Activated naive CD4-positive, alpha-beta T cell treated with anti-CD3 and anti-CD28 coated beads, Interleukin-2, amount 50 U/mL, for 24 hours (primary cell): ENCODE measurements around the gene IL1R1.

Source experiments
- H3K27ac Mint-ChIP-seq: one replicate; pipeline ENCODE4 v1.8.0; 2021; ENCODE audit warnings: mild to moderate bottlenecking, mixed read lengths
- H3K27me3 Mint-ChIP-seq: one replicate; pipeline ENCODE4 v1.8.0; 2021; ENCODE audit warnings: mixed read lengths
- H3K36me3 Mint-ChIP-seq: one replicate; pipeline ENCODE4 v1.8.0; 2021; ENCODE audit warnings: mixed read lengths
- H3K4me1 Mint-ChIP-seq: one replicate; pipeline ENCODE4 v1.8.0; 2021; ENCODE audit warnings: mixed read lengths
- H3K4me3 Mint-ChIP-seq: one replicate; pipeline ENCODE4 v1.8.0; 2021; ENCODE audit warnings: mild to moderate bottlenecking, mixed read lengths
- H3K9me3 Mint-ChIP-seq: one replicate; pipeline ENCODE4 v1.8.0; 2021; ENCODE audit warnings: mixed read lengths

Gene IL1R1

DNA sequence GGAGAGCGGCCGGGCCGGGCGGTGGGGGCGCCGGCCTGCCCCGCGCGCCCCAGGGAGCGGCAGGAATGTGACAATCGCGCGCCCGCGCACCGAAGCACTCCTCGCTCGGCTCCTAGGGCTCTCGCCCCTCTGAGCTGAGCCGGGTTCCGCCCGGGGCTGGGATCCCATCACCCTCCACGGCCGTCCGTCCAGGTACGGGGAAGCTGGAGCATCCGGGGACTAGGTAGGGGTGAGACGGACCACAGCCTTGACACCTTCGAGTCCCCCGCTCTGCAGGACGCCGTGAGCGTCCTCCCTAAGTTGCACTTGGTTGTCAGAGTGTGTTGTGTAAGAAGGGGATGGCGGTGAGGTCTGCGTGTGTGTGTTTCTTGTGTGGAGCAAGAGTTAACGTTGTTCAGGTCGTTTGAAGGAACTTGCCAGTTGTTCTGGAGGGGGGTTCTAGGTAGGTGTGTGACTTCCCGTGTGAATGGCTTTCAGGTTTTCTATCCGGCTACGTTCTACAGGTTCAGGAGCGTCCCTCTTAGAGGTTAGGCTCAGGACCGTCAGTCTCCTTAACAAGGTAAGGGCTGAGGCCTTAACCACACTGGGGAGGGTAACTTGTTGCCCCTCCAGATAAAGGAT, 393 bp downstream of the IL1R1 start:
- peaks cover 23% of the 10 kb centered on the region for H3K27me3 Mint-ChIP-seq
- H3K4me3 Mint-ChIP-seq = peak overlapping the region; percentile 78
- H3K9me3 Mint-ChIP-seq = peaks cover 19% of the 10 kb centered on the region
- H3K36me3 Mint-ChIP-seq = peaks cover 17% of the 10 kb centered on the region
- H3K4me1 Mint-ChIP-seq = peaks cover 42% of the 10 kb centered on the region
- peak overlapping the region; percentile 57 for H3K27ac Mint-ChIP-seq

DNA sequence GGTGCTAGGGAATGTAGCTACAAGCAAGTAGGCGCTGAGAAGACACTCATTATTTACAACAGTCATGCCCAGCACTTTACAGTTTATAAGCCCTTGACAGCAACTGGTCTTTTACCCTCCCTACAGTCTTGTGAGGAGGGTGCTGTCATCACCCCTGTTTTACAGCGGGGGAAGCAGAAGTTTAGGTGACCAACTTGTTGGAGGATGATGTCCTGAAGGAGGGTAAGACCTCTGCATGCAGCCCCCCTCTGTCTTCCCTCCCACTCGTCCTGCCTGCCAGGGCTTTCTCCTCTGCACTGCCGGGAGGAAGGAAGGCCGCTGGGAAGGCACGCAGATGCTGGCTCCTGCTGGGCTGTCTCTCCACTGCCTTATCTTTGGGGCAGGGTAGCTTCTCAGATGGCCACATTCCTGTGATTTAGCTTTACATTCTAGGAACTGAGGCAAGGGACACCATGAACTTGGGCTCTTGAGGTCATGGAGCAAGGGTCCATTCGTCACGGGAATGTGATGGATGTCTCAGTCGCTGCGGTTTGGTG, 972 bp downstream of the IL1R1 start:
- Mint-ChIP-seq H3K4me3 (peak overlapping the region; percentile 78), H3K27me3 (peaks cover 23% of the 10 kb centered on the region), H3K27ac (peak overlapping the region; percentile 57), H3K4me1 (peaks cover 42% of the 10 kb centered on the region), H3K36me3 (peaks cover 16% of the 10 kb centered on the region), H3K9me3 (peaks cover 22% of the 10 kb centered on the region)

- H3K9me3 Mint-ChIP-seq = peaks cover 28% of the 10 kb centered on the region
- H3K4me1 Mint-ChIP-seq = peaks cover 40% of the 10 kb centered on the region
- H3K27ac Mint-ChIP-seq = no peak overlapping the region
- H3K27me3 Mint-ChIP-seq = peaks cover 23% of the 10 kb centered on the region
- no peak overlapping the region for H3K4me3 Mint-ChIP-seq
- H3K36me3 Mint-ChIP-seq = peaks cover 20% of the 10 kb centered on the region
Measured at GRCh38 chr2:102144128-102144527, 1.6 kb downstream of the IL1R1 start.

DNA sequence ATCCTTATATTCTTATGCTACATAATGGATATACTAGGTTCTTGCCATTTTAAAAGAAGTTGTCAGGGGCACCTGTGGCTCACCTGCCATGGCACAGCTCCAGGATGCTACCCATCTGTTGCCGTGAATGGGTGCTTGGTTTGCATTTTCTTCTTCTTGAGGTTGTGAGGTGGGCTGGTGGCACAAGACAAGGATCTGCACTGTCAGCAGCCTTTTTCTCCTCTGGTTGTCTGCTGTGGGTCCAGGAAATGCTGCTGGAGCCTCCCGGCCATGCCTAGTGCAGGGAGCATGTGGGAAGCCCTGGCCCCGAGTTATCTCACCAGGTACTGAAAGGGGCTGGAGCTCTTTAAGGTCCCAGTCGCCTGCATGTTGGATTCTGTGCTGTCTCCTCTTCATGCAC, 2.6 kb downstream of the IL1R1 start:
- peak overlapping the region; percentile 26 for H3K4me3 Mint-ChIP-seq
- H3K4me1 Mint-ChIP-seq = peaks cover 31% of the 10 kb centered on the region
- H3K36me3 Mint-ChIP-seq = peaks cover 20% of the 10 kb centered on the region
- peaks cover 30% of the 10 kb centered on the region for H3K9me3 Mint-ChIP-seq
- H3K27me3 Mint-ChIP-seq = peaks cover 23% of the 10 kb centered on the region
- peak overlapping the region; percentile 86 for H3K27ac Mint-ChIP-seq

DNA sequence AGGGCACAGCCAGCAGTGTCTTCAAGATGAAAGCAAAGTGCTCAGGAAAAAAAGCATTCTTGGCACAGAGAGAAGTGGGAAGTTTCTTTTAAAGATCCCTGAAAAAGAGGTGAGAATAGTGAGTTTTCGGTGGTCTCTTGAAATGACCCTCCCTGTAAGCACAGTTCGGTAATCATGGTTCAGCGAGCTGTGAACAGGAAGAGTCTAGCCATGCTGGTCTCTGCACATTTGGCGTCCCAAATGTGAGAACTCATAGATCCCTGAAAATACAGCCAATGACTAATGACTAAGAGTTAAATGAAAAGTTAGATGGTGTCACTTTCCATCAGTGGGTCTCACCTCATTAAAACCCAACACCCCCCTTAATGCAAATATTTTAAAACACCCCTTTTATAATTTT, 3.4 kb downstream of the IL1R1 start:
- Mint-ChIP-seq H3K9me3 (peaks cover 25% of the 10 kb centered on the region), H3K27ac (peak overlapping the region; percentile 51), H3K36me3 (peaks cover 20% of the 10 kb centered on the region), H3K27me3 (peaks cover 19% of the 10 kb centered on the region), H3K4me1 (peaks cover 24% of the 10 kb centered on the region), H3K4me3 (no peak overlapping the region)

DNA sequence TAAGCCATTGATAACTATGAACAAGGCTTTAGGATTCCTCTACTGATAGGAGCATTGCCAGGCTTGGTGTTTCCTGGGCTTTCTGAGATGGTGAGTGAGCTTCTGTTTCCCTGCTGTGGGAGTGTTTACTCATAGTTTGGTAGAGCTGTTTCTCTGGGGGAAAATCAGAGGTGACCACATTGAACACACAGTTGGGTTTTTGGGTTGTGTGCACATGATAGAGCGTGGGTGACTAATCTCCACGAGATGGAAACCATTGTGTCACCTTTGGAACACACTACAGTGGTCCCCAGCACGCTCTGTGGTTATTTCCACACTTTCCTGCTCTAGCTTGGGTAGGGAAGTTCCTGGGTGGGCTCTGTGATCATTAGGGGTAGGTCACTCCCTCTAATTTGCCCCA, 5.4 kb downstream of the IL1R1 start:
- H3K4me1 Mint-ChIP-seq = peaks cover 23% of the 10 kb centered on the region
- H3K27ac Mint-ChIP-seq = peak overlapping the region; percentile 95
- H3K36me3 Mint-ChIP-seq = peaks cover 19% of the 10 kb centered on the region
- no peak overlapping the region for H3K4me3 Mint-ChIP-seq
- H3K27me3 Mint-ChIP-seq = peaks cover 5% of the 10 kb centered on the region
- peaks cover 25% of the 10 kb centered on the region for H3K9me3 Mint-ChIP-seq

DNA sequence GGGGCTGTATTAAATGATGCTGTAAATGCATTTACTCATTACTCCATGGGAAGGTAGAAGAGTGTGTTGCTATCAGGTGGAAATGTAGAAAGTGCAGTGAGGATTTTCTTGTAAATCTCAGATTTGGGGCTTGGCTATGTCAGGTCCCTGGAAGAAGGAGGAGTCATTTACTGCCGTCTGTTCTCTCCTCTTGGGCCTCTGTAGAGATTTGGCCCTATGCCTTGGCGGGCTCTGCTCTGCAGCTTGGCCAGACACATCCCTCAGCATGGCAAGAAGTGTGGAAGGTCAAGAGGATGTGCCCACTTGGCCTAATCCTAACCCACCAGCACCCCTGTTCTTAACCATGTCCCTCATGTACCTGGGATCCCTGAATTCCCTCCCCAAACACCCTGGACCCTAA, 6.7 kb downstream of the IL1R1 start:
- Mint-ChIP-seq H3K27me3 (peaks cover 1% of the 10 kb centered on the region), H3K4me3 (no peak overlapping the region), H3K36me3 (peaks cover 16% of the 10 kb centered on the region), H3K9me3 (peaks cover 25% of the 10 kb centered on the region), H3K27ac (peak overlapping the region; percentile 73), H3K4me1 (peaks cover 19% of the 10 kb centered on the region)

- Mint-ChIP-seq H3K4me1 (peaks cover 19% of the 10 kb centered on the region), H3K27me3 (no peaks in the 10 kb centered on the region), H3K36me3 (peaks cover 16% of the 10 kb centered on the region), H3K9me3 (peaks cover 21% of the 10 kb centered on the region), H3K4me3 (no peak overlapping the region), H3K27ac (no peak overlapping the region)
Measured at GRCh38 chr2:102149644-102150455, 7.3 kb downstream of the IL1R1 start.

- no peak overlapping the region for H3K4me3 Mint-ChIP-seq
- H3K9me3 Mint-ChIP-seq = peaks cover 8% of the 10 kb centered on the region
- no peak overlapping the region for H3K27ac Mint-ChIP-seq
- H3K27me3 Mint-ChIP-seq = no peaks in the 10 kb centered on the region
- H3K36me3 Mint-ChIP-seq = no peaks in the 10 kb centered on the region
- no peaks in the 10 kb centered on the region for H3K4me1 Mint-ChIP-seq
Measured at GRCh38 chr2:102154364-102154763, 11.8 kb downstream of the IL1R1 start.

DNA sequence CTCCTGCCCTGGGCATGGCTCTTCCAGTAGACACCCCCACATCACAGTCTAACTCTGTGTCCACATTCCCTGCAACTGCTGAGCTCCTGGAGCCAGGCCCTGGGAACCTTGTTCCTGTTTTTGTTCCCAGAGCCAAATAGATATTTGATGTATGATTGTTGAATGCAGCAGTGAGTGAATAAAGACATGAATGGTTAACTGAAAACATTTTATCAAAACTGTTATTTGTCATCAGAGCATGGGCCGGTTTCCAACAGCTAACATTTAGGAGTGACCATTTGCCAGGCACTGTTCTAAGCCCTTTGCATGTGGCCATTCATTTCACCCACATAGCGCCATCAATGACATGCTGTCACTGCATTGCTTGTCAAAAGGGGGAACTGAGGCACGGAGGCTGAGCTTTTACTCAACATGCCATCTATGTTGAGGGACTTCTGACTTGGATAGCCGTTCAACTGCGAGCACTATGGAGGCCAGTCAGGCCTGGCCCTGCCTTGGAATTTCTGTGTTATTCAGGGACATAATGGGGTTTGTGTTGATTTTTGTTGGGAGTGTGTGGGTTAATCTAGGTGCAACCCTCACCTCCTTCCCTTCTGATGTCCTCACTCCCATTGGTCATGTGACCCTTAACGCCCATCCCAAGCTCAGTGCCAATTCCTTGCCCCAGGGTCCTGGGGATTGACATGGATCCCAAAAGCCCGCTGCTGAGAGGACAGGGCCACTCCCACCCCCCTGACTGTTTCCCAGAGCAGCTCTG, 12.6 kb downstream of the IL1R1 start:
- no peak overlapping the region for H3K4me3 Mint-ChIP-seq
- no peaks in the 10 kb centered on the region for H3K4me1 Mint-ChIP-seq
- H3K27me3 Mint-ChIP-seq = no peaks in the 10 kb centered on the region
- peaks cover 8% of the 10 kb centered on the region for H3K9me3 Mint-ChIP-seq
- no peak overlapping the region for H3K27ac Mint-ChIP-seq
- H3K36me3 Mint-ChIP-seq = no peaks in the 10 kb centered on the region

- peaks cover 8% of the 10 kb centered on the region for H3K9me3 Mint-ChIP-seq
- H3K27ac Mint-ChIP-seq = no peak overlapping the region
- no peaks in the 10 kb centered on the region for H3K4me1 Mint-ChIP-seq
- H3K36me3 Mint-ChIP-seq = no peaks in the 10 kb centered on the region
- H3K4me3 Mint-ChIP-seq = no peak overlapping the region
- no peaks in the 10 kb centered on the region for H3K27me3 Mint-ChIP-seq
Measured at GRCh38 chr2:102155703-102156515, 13.4 kb downstream of the IL1R1 start.

- H3K27me3 Mint-ChIP-seq = no peaks in the 10 kb centered on the region
- H3K36me3 Mint-ChIP-seq = no peaks in the 10 kb centered on the region
- no peak overlapping the region for H3K27ac Mint-ChIP-seq
- H3K4me1 Mint-ChIP-seq = no peaks in the 10 kb centered on the region
- H3K4me3 Mint-ChIP-seq = no peak overlapping the region
- peaks cover 8% of the 10 kb centered on the region for H3K9me3 Mint-ChIP-seq
Measured at GRCh38 chr2:102158011-102158755, 15.6 kb downstream of the IL1R1 start.

GRCh38 chr2:102159295-102159694, 16.7 kb downstream of the IL1R1 start:
- H3K4me1 Mint-ChIP-seq = no peaks in the 10 kb centered on the region
- peaks cover 8% of the 10 kb centered on the region for H3K9me3 Mint-ChIP-seq
- no peak overlapping the region for H3K27ac Mint-ChIP-seq
- no peaks in the 10 kb centered on the region for H3K27me3 Mint-ChIP-seq
- no peaks in the 10 kb centered on the region for H3K36me3 Mint-ChIP-seq
- H3K4me3 Mint-ChIP-seq = no peak overlapping the region

- H3K4me1 Mint-ChIP-seq = peaks cover 6% of the 10 kb centered on the region
- no peaks in the 10 kb centered on the region for H3K36me3 Mint-ChIP-seq
- H3K27me3 Mint-ChIP-seq = no peaks in the 10 kb centered on the region
- no peak overlapping the region for H3K27ac Mint-ChIP-seq
- no peaks in the 10 kb centered on the region for H3K9me3 Mint-ChIP-seq
- H3K4me3 Mint-ChIP-seq = no peak overlapping the region
Measured at GRCh38 chr2:102166189-102166845, 23.8 kb downstream of the IL1R1 start.
